Breast epithelium (tissue), 4 donors: Measurements from ENCODE around the gene PIANP. TPM values are rescaled to one million over a fixed set of nuclear protein-coding genes. Genes with fewer than 3 reads are reported as not detected.
A peak's percentile ranks its signal among the peaks of the same experiment; 100 is the strongest.

Source experiments
- DNase-seq, 2 donors: peaks; one replicate each; pipeline ENCODE4 v3.0.0-alpha.2; 2019; ENCODE audit warnings: low spot score in 2 of 2
- H3K27ac ChIP-seq, 2 donors: fragments of 200-600 bp; sonication (generic) in 1 of 2; one replicate each; pipeline ENCODE4 v1.5.1; 2016 to 2019; ENCODE audit warnings: mild to moderate bottlenecking in 1 of 2
- H3K27me3 ChIP-seq, 2 donors: fragments of 200-600 bp; sonication (generic) in 1 of 2; one replicate each; pipeline versions ENCODE4 v1.5.1 to v1.6.0; 2017 to 2019; ENCODE audit warnings: control low read depth in 1 of 2, mild to moderate bottlenecking in 1 of 2
- H3K36me3 ChIP-seq: fragments of 200-600 bp; one replicate; pipeline ENCODE4 v1.5.1; 2019
- H3K4me1 ChIP-seq, 2 donors: fragments of 200-600 bp; sonication (generic); one replicate each; pipeline ENCODE4 v1.5.1; 2016 to 2019; ENCODE audit warnings: control low read depth in 1 of 2
- H3K4me3 ChIP-seq, 3 donors: fragments of 200-600 bp; sonication (generic); 1 replicate in 2 of 3; 2 replicates in 1 of 3; pipeline ENCODE4 v1.5.1; 2016 to 2019; ENCODE audit warnings: mild to moderate bottlenecking in 3 of 3, moderate library complexity in 2 of 3
- H3K9me3 ChIP-seq, 2 donors: fragments of 200-600 bp; sonication (generic) in 1 of 2; one replicate each; pipeline ENCODE4 v1.5.1; 2016 to 2019; ENCODE audit warnings: control low read depth in 1 of 2
- POLR2A ChIP-seq: fragments of 450-650 bp; IDR thresholded peaks from one replicate; pipeline ENCODE4 v1.6.1; 2016; ENCODE audit warnings: antibody characterized with exemption, mild to moderate bottlenecking, moderate library complexity
- POLR2AphosphoS5 ChIP-seq, 3 donors: sonication (generic); formaldehyde crosslinking; IDR thresholded peaks; one replicate each; pipeline ENCODE4 v1.6.1; 2017; ENCODE audit warnings: antibody characterized with exemption in 3 of 3
- intact Hi-C: fragments of 100-400 bp; cut with DNase I; formaldehyde crosslinking; loops from one replicate; pipeline ENCODE4 v1.15.1; 2023; ENCODE audit warnings: low total_unique reads
- total RNA-seq, 3 donors: library from RNA; depleted of rRNA; stranded (reverse); fragments of >200 nt; gene quantifications; one replicate each; pipeline ENCODE4 v1.1.0, GENCODE V29; 2016
- TF ChIP-seq, protein P1 (sequence below), 3 donors: fragments of 450-650 bp; IDR thresholded peaks; one replicate each; pipeline ENCODE4 v1.5.1; 2016 to 2017; ENCODE audit warnings: antibody characterized with exemption in 3 of 3, mild to moderate bottlenecking in 3 of 3, moderate library complexity in 3 of 3

The PIANP gene
- total RNA-seq, 3 donors from 2014 or later: 0.29 to 0.33 TPM; not detected in 1

DNA sequence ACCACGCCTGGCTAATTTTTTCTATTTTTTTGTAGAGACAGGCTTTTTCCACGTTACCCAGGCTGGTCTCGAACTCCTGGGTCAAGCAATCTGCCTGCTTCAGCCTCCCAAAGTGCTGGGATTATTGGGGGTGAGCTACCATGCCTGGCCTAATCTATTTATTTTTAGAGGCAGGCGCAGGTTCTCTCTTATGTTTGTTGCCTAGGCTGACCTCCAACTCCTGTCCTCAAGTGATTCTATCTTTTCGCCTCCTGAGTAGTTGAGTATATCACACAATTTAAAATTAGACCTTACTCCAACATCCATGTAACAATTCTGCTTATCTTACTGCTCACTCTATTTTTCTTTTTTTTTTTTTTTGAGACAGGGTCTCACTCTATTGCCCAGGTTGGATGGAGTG is 46.6 kb downstream of the PIANP start:
- Histone ChIP-seq H3K9me3 (no peaks in the 10 kb centered on the region), H3K36me3 (peaks cover 17% of the 10 kb centered on the region), H3K4me1 (peaks cover 0 to 4% of the 10 kb centered on the region in 2 donors), H3K4me3 (no peak overlapping the region), H3K27me3 (no peaks in the 10 kb centered on the region), H3K27ac (no peak overlapping the region)
- intact Hi-C loops: no loop called here
- no peak for TF ChIP-seq POLR2AphosphoS5 (IDR thresholded peaks at IDR 0.05)
- TF ChIP-seq, protein P1, sequence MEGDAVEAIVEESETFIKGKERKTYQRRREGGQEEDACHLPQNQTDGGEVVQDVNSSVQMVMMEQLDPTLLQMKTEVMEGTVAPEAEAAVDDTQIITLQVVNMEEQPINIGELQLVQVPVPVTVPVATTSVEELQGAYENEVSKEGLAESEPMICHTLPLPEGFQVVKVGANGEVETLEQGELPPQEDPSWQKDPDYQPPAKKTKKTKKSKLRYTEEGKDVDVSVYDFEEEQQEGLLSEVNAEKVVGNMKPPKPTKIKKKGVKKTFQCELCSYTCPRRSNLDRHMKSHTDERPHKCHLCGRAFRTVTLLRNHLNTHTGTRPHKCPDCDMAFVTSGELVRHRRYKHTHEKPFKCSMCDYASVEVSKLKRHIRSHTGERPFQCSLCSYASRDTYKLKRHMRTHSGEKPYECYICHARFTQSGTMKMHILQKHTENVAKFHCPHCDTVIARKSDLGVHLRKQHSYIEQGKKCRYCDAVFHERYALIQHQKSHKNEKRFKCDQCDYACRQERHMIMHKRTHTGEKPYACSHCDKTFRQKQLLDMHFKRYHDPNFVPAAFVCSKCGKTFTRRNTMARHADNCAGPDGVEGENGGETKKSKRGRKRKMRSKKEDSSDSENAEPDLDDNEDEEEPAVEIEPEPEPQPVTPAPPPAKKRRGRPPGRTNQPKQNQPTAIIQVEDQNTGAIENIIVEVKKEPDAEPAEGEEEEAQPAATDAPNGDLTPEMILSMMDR (IDR thresholded peaks at IDR 0.05): no peak
- TF ChIP-seq POLR2A: no peak
- no peak for DNase-seq

DNA sequence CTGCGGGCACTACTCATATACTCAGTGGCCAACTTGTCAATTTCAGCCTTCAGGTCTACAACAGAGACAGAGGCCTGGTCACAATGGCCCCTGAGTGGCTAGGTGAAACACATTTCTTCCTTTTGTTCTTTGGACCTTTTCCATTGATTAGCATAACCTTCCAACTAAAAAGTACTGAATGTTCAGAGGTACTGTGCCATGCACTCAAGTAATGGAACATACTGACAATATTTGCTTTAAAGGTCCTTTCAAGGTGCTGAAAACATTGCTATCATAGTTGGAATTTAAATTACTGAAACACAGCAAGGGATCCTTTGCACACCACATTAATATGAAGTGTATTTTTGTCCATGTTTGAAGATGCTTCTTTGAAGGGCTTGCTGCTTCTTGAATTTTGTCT is 47.3 kb downstream of the PIANP start:
- Histone ChIP-seq H3K9me3 (no peaks in the 10 kb centered on the region), H3K27me3 (no peaks in the 10 kb centered on the region), H3K4me1 (peaks cover 0 to under 1% of the 10 kb centered on the region in 2 donors), H3K27ac (no peak overlapping the region), H3K4me3 (no peak overlapping the region), H3K36me3 (peaks cover 17% of the 10 kb centered on the region)
- DNase-seq: no peak
- TF ChIP-seq POLR2AphosphoS5 (IDR thresholded peaks at IDR 0.05) (no peak), POLR2A (no peak)
- TF ChIP-seq, protein P1 (IDR thresholded peaks at IDR 0.05): no peak
- intact Hi-C loops: no loop called here

DNA sequence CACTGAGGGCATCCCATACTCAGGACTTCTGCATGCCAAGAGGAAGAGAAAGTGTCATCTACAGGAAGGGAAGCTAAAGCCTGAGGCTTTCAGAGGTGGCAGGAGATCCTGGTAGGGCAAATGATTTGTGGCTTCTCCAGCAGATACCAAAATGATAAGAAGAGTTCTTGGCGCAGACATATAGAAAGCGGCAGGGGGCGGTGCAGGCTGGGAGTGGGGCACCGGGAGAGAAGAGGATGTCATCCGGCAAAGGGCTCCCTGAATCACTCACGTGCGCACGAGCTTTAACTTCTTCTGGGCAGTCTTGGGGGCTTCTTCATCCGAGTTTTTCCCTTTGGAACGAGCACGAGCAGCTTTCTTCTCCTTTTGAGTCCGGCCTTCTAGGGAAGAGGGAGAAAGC is 48.2 kb downstream of the PIANP start:
- TF ChIP-seq POLR2A (no peak), POLR2AphosphoS5 (IDR thresholded peaks at IDR 0.05) (no peak)
- TF ChIP-seq, protein P1 (IDR thresholded peaks at IDR 0.05): no peak

GRCh38 chr12:6650832-6651231 is 49.8 kb downstream of the PIANP start:
- no peaks in the 10 kb centered on the region for H3K4me1 ChIP-seq
- no peak overlapping the region for H3K4me3 ChIP-seq
- H3K36me3 ChIP-seq: peaks cover 17% of the 10 kb centered on the region
- H3K9me3 ChIP-seq: no peaks in the 10 kb centered on the region
- intact Hi-C loops: no loop called here
- no peak overlapping the region for H3K27ac ChIP-seq
- no peak for DNase-seq
- no peak for TF ChIP-seq POLR2AphosphoS5 (IDR thresholded peaks at IDR 0.05)
- TF ChIP-seq, protein P1 (IDR thresholded peaks at IDR 0.05): no peak
- TF ChIP-seq POLR2A: no peak
- H3K27me3 ChIP-seq: no peaks in the 10 kb centered on the region

More for the DNA sequence above, 48.2 kb downstream of the PIANP start:
- H3K27me3 ChIP-seq: no peaks in the 10 kb centered on the region
- intact Hi-C loops: no loop called here
- no peak overlapping the region for H3K27ac ChIP-seq
- no peak overlapping the region for H3K4me3 ChIP-seq
- no peaks in the 10 kb centered on the region for H3K4me1 ChIP-seq
- no peak for DNase-seq
- H3K9me3 ChIP-seq: no peaks in the 10 kb centered on the region
- peaks cover 17% of the 10 kb centered on the region for H3K36me3 ChIP-seq

DNA sequence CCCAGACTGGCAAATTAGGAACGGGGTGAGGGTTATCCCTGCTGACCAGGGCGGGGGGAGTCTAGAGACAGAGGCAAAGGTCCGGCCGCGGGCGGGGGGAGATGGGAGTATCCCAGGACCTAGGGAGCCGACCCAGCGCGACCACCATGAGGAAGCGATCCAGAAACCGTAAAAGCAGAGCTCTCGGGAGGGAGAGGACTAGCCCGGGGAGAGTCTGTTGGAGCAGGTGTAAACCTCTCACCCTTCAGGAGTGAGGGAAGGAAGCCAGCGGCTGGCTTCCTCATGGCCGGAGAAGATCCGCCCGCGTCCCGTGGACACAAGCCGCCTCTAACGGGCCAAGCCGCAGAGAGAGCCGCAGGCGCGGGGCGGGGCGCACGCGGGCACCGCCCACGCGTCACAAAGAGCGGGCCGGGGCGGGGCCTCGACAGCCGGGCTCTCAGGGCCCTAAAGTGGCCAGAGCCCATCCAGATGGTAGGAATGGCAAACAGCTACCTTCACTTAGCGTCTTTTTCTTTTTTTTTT is 53.5 kb downstream of the PIANP start, which contains the start of gene ACRBP:
Gene ACRBP (minus strand): TSS at position 350 of the 522 bp plus-strand sequence. CDS start 66 bp downstream, at position 284.
- peak within 1 kb of the TSS in 1 of 2 donors; percentile 57 for H3K27ac ChIP-seq
- no peaks in the 10 kb centered on the region for H3K27me3 ChIP-seq
- H3K4me3 ChIP-seq: peak within 1 kb of the TSS; percentile 43 to 55 (median 44)
- H3K4me1 ChIP-seq: no peaks in the 10 kb centered on the region
- intact Hi-C loops: no loop called here
- no peaks in the 10 kb centered on the region for H3K9me3 ChIP-seq
- DNase-seq: peak; percentile 70 to 79
- TF ChIP-seq POLR2A: no peak
- TF ChIP-seq POLR2AphosphoS5 (IDR thresholded peaks at IDR 0.05): no peak
- TF ChIP-seq, protein P1 (IDR thresholded peaks at IDR 0.05): no peak
- H3K36me3 ChIP-seq: peaks cover 10% of the 10 kb centered on the region
